Measurements from ENCODE around the gene EML3. TPM values are rescaled to one million over a fixed set of nuclear protein-coding genes. Genes with fewer than 3 reads are reported as not detected.

EML3 gene
- total RNA-seq, 1 donor from 2014 or later, result 7.3 TPM

DNA sequence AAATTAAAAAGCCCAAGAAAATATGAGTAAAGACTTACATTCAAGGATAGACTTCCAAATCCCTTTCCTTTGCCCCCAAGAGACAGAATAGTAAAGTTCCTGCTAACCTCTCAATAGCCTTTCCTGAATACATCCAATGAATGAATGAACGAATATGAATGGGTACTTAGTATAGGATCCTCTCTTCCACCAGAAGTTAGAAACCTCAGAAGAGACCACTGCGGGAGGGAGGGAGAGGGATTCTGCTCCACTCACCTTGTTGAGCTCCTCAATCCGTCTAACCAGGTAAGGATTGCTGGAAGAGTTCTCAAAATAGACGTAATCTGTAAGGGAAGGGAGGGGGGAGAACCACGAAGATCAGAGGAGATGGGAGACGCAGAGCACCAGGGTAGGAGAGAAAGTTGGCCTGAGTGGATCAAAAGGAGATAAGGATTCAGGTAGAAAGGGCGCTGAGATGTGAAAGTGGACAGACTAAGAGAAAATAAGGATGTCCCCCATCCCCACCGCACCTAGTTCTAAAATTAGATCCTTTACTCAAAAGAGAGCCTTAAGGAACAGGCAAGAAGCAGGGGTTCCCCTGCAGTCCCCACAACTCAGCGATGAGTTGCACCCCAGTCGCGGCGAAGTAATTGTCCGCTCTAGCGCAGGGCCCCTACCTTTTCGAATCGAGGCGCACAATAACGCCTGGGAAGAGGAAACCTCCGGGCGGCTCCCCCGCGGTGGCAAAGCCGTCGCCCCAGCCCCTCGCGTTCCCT, 12.0 kb downstream of the EML3 start:
- Histone ChIP-seq H3K27me3 (ENCODE audit: control insufficient read depth in 3 of 3, insufficient read depth in 3 of 3, low read length in 3 of 3) (no peaks in the 10 kb centered on the region), H3K9me3 (ENCODE audit: control insufficient read depth in 3 of 3, low read length in 3 of 3) (no peaks in the 10 kb centered on the region), H3K4me1 (ENCODE audit: control insufficient read depth in 3 of 3, insufficient read depth in 3 of 3, low read length in 3 of 3) (peaks cover 33 to 46% (median 35%) of the 10 kb centered on the region in 3 donors), H3K36me3 (ENCODE audit: control insufficient read depth in 3 of 3, insufficient read depth in 3 of 3, low read length in 3 of 3) (peaks cover 29 to 35% (median 32%) of the 10 kb centered on the region in 3 donors), H3K9ac (ENCODE audit: low read depth in 1 of 3, low read length in 3 of 3) (peak overlapping the region; percentile 86 to 94 (median 89)), H3K27ac (ENCODE audit: low read depth, low read length) (peak overlapping the region; percentile 88), H3K4me3 (ENCODE audit: low read length in 3 of 3) (peak overlapping the region; percentile 83 to 86 (median 85))

DNA sequence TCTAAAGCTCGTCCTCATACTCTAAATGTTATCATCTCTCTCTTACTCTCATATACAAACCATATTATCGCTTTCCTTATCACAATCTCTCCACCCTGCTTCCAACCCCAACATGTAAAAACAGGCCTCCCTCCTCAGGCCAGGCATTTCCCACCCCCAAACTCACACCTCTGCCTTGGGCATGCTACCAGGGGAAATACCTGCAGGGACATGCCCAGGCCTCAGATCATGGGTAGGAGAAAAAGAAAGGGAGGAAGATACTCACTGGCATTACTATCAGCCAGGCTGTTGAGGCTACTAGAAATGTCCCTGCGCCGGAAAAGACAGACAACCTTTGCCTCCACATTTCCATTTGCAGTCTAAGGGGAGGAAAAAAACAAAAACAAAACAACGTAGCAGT, 12.7 kb downstream of the EML3 start:
- Histone ChIP-seq H3K9ac (ENCODE audit: low read depth in 1 of 3, low read length in 3 of 3) (peak overlapping the region in 2 of 3 donors; percentile 62 to 94), H3K4me1 (ENCODE audit: control insufficient read depth in 3 of 3, insufficient read depth in 3 of 3, low read length in 3 of 3) (peaks cover 33 to 46% (median 35%) of the 10 kb centered on the region in 3 donors), H3K9me3 (ENCODE audit: control insufficient read depth in 3 of 3, low read length in 3 of 3) (no peaks in the 10 kb centered on the region), H3K27me3 (ENCODE audit: control insufficient read depth in 3 of 3, insufficient read depth in 3 of 3, low read length in 3 of 3) (no peaks in the 10 kb centered on the region), H3K27ac (ENCODE audit: low read depth, low read length) (peak overlapping the region; percentile 88), H3K4me3 (ENCODE audit: low read length in 3 of 3) (peak overlapping the region; percentile 49 to 86 (median 83)), H3K36me3 (ENCODE audit: control insufficient read depth in 3 of 3, insufficient read depth in 3 of 3, low read length in 3 of 3) (peaks cover 34 to 37% (median 36%) of the 10 kb centered on the region in 3 donors)

DNA sequence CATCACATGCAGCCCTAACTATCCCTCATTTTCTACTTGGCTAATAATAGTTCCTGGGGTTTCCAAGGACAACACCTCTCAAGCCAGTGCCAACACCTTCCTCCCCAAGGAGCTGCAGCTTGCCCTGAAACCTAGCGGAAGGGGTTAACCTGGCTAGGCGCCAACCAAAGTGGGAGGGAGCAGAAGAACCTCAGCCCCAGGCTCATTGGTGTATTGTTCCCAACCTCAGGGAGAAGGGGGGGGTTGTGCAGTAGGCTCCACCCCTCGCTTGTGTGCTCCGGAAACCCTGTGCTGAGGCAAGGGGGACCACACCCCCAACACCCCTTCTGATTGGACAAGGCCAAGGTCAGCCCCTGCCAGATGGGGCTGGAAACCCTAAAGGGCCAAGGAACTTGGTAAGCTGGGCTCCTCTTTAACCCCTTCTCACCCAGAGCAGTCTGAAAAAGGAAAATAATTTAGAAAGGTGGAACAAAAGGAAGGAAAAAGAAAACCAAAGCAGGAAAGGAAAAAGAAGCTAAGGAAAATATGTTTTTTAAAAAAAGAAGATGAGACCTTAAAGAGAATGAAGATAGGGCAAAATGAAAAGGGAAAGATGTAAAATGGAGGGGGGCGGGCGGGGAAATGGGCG, 13.4 kb downstream of the EML3 start:
- Histone ChIP-seq H3K27me3 (ENCODE audit: control insufficient read depth in 3 of 3, insufficient read depth in 3 of 3, low read length in 3 of 3) (no peaks in the 10 kb centered on the region), H3K4me1 (ENCODE audit: control insufficient read depth in 3 of 3, insufficient read depth in 3 of 3, low read length in 3 of 3) (peaks cover 33 to 46% (median 35%) of the 10 kb centered on the region in 3 donors), H3K36me3 (ENCODE audit: control insufficient read depth in 3 of 3, insufficient read depth in 3 of 3, low read length in 3 of 3) (peaks cover 39 to 43% (median 41%) of the 10 kb centered on the region in 3 donors), H3K27ac (ENCODE audit: low read depth, low read length) (peak overlapping the region; percentile 88), H3K9me3 (ENCODE audit: control insufficient read depth in 3 of 3, low read length in 3 of 3) (no peaks in the 10 kb centered on the region), H3K4me3 (ENCODE audit: low read length in 3 of 3) (peak overlapping the region in 2 of 3 donors; percentile 35 to 86), H3K9ac (ENCODE audit: low read depth in 1 of 3, low read length in 3 of 3) (peak overlapping the region in 2 of 3 donors; percentile 16 to 62)

DNA sequence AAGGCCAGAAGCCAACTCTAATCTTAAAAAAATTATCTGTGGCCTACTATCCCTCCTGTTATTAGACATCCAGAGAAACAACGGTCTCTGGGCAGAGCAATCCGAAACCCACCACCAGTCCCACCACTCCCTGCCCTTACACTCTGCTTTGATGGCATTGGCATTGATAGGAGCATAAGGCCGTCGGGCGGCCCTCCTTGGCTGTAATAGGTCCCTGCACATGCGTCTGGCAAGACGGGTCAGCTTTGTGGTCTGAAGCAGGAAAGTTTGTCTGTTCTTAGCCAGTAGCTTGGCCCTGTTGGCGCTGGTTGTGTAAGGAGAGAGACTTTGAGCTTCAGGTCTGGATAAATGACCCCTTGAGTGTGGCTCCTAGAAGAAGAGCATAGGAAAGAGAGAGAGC, 17.5 kb downstream of the EML3 start:
- Histone ChIP-seq H3K36me3 (ENCODE audit: control insufficient read depth in 3 of 3, insufficient read depth in 3 of 3, low read length in 3 of 3) (peaks cover 46 to 49% (median 48%) of the 10 kb centered on the region in 3 donors), H3K4me1 (ENCODE audit: control insufficient read depth in 3 of 3, insufficient read depth in 3 of 3, low read length in 3 of 3) (peaks cover 36 to 42% (median 42%) of the 10 kb centered on the region in 3 donors), H3K27me3 (ENCODE audit: control insufficient read depth in 3 of 3, insufficient read depth in 3 of 3, low read length in 3 of 3) (no peaks in the 10 kb centered on the region), H3K9ac (ENCODE audit: low read depth in 1 of 3, low read length in 3 of 3) (no peak overlapping the region), H3K27ac (ENCODE audit: low read depth, low read length) (no peak overlapping the region), H3K4me3 (ENCODE audit: low read length in 3 of 3) (no peak overlapping the region), H3K9me3 (ENCODE audit: control insufficient read depth in 3 of 3, low read length in 3 of 3) (no peaks in the 10 kb centered on the region)

DNA sequence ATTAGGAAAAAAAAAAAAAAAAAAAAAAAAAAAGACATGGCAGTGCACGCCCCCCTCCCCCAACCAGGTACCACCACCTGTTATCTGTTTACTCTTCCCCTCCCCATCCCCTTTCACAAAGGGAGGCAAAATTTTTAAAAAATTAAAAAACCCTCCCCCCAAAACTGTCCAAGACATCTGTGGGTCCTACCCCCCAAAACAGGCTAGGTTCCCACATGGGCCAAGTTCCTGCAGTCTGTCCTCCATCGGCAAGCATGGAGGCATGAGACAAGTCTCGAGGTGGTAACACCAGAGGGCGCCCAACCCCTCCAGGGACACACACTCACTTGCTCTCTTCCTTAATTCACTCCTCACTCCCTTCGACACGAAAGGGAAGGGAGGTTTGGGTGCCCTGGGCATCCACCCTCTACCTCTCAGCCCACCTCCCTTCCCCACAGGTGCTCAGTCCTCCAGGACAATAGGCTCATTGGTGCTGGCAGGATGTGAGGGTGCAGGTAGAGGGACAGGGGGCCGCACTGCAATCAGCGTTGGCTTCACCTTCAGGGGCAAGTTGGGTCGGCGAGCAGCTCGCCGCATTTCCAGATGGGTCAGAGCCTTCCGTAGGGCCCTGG, 19.0 kb downstream of the EML3 start:
- peaks cover 44 to 50% (median 44%) of the 10 kb centered on the region in 3 donors for H3K36me3 ChIP-seq (ENCODE audit: control insufficient read depth in 3 of 3, insufficient read depth in 3 of 3, low read length in 3 of 3)
- peak overlapping the region in 1 of 3 donors; percentile 83 for H3K9ac ChIP-seq (ENCODE audit: low read depth in 1 of 3, low read length in 3 of 3)

DNA sequence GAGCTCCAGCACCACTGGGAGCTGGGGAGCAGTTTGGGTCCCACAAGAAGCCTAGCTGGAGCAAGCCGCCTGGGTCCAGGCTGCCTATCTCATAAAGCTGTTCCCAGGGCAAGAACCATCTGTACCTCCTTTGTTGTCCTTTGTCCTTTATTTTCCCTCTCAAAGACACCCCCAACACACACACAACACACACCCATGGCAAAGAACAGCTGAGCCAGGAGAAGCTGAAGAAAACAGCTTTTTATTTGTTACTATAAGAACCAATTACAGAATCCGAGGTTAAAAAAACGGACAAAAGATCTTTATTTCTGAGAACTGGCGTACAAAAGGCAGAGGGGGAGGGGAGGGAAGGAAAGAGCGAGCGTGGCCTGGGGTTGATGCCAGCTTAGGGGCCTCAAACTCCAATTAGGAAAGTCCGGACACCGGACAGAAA, 19.6 kb downstream of the EML3 start:
- H3K4me1 ChIP-seq (ENCODE audit: control insufficient read depth in 3 of 3, insufficient read depth in 3 of 3, low read length in 3 of 3), result peaks cover 26 to 36% (median 28%) of the 10 kb centered on the region in 3 donors
- H3K27ac ChIP-seq (ENCODE audit: low read depth, low read length), result peak overlapping the region; percentile 95
- H3K4me3 ChIP-seq (ENCODE audit: low read length in 3 of 3), result no peak overlapping the region
- no peaks in the 10 kb centered on the region for H3K27me3 ChIP-seq (ENCODE audit: control insufficient read depth in 3 of 3, insufficient read depth in 3 of 3, low read length in 3 of 3)
- H3K36me3 ChIP-seq (ENCODE audit: control insufficient read depth in 3 of 3, insufficient read depth in 3 of 3, low read length in 3 of 3), result peaks cover 43 to 49% (median 47%) of the 10 kb centered on the region in 3 donors
- H3K9ac ChIP-seq (ENCODE audit: low read depth in 1 of 3, low read length in 3 of 3), result peak overlapping the region in 2 of 3 donors; percentile 83 to 90
- H3K9me3 ChIP-seq (ENCODE audit: control insufficient read depth in 3 of 3, low read length in 3 of 3), result no peaks in the 10 kb centered on the region

More for the DNA sequence above, 19.0 kb downstream of the EML3 start:
- Histone ChIP-seq H3K27me3 (ENCODE audit: control insufficient read depth in 3 of 3, insufficient read depth in 3 of 3, low read length in 3 of 3) (no peaks in the 10 kb centered on the region), H3K4me3 (ENCODE audit: low read length in 3 of 3) (no peak overlapping the region), H3K9me3 (ENCODE audit: control insufficient read depth in 3 of 3, low read length in 3 of 3) (no peaks in the 10 kb centered on the region), H3K4me1 (ENCODE audit: control insufficient read depth in 3 of 3, insufficient read depth in 3 of 3, low read length in 3 of 3) (peaks cover 26 to 36% (median 32%) of the 10 kb centered on the region in 3 donors), H3K27ac (ENCODE audit: low read depth, low read length) (no peak overlapping the region)

DNA sequence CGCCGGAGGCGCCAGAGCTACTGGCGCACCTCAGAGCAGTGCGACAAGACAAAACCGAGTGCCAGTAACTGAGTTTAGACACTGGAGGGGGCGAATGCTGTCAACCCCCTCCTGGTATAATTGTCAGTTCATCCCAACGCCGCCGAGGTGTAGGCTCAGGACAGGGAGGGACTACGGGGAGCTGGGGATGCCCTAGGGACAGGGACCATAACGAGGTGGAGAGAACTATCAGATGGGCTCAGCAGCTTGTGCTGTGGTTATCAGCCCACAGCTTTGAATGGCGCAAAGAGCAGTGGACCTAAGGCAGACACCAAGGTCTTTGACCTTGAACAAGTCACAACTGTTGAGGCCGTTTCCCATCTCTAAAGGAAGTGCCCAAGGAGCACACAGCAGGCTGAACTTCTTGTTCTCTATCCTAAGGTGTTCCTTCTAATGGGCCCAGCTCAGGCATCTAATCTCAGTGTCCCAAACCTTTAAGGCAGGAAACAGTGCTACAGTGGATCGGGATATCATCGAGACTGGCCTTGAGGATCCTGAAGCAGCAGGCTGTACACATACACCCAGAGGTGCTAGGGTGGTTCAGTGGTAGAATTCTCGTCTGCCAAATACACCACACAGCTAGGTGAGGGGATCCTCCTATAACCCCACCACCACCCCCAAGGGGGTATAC, 20.3 kb downstream of the EML3 start:
- Histone ChIP-seq H3K4me3 (ENCODE audit: low read length in 3 of 3) (peak overlapping the region; percentile 73 to 89 (median 77)), H3K9ac (ENCODE audit: low read depth in 1 of 3, low read length in 3 of 3) (peak overlapping the region; percentile 83 to 90 (median 90)), H3K27ac (ENCODE audit: low read depth, low read length) (peak overlapping the region; percentile 95), H3K36me3 (ENCODE audit: control insufficient read depth in 3 of 3, insufficient read depth in 3 of 3, low read length in 3 of 3) (peaks cover 40 to 48% (median 46%) of the 10 kb centered on the region in 3 donors), H3K9me3 (ENCODE audit: control insufficient read depth in 3 of 3, low read length in 3 of 3) (no peaks in the 10 kb centered on the region), H3K27me3 (ENCODE audit: control insufficient read depth in 3 of 3, insufficient read depth in 3 of 3, low read length in 3 of 3) (no peaks in the 10 kb centered on the region), H3K4me1 (ENCODE audit: control insufficient read depth in 3 of 3, insufficient read depth in 3 of 3, low read length in 3 of 3) (peaks cover 26 to 36% (median 26%) of the 10 kb centered on the region in 3 donors)

DNA sequence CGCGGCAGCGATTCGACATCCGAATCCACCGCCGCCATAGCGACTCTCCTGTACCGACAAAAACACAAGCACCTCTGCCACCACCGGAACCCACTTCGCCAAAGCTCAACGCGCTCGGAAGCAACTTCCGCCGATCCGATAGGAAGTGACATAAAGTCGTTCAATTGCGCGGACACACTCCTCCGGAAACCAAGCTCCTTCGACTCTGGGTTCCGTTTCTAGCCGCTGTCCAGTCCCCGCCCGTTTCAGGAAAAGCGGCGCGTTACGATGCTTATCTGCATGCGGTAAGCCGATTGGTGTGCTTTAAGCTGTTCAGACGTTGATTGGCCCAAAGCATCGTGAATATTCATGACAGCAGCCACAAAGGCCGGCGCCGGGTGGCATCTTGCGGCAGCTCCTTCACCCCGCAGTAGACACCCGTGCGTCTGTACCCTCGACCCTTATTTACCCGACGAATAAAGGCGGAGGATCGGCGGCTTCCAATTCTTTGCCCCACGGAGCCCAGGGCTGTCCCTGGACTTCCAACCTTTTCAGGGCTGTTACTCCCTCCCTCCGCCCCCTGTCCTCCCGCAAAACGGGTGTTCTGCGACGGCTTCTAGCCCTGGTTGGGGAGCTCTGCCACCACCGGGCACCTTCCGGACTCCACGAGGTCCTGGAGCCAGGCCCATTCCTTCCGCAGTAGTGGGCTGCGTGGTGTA, 21.0 kb downstream of the EML3 start, which contains the start of gene TUT1:
Gene TUT1, minus strand, starts transcription at position 76 of the 698 bp plus-strand sequence. Its CDS starts 38 bp downstream, at position 38.
- H3K9ac ChIP-seq (ENCODE audit: low read depth in 1 of 3, low read length in 3 of 3), result peak within 1 kb of the TSS; percentile 91 to 94 (median 93)
- H3K9me3 ChIP-seq (ENCODE audit: control insufficient read depth in 3 of 3, low read length in 3 of 3), result no peaks in the 10 kb centered on the region
- peak within 1 kb of the TSS; percentile 95 for H3K27ac ChIP-seq (ENCODE audit: low read depth, low read length)
- no peaks in the 10 kb centered on the region for H3K27me3 ChIP-seq (ENCODE audit: control insufficient read depth in 3 of 3, insufficient read depth in 3 of 3, low read length in 3 of 3)
- H3K36me3 ChIP-seq (ENCODE audit: control insufficient read depth in 3 of 3, insufficient read depth in 3 of 3, low read length in 3 of 3), result peaks cover 40 to 45% (median 42%) of the 10 kb centered on the region in 3 donors
- peaks cover 26 to 36% (median 26%) of the 10 kb centered on the region in 3 donors for H3K4me1 ChIP-seq (ENCODE audit: control insufficient read depth in 3 of 3, insufficient read depth in 3 of 3, low read length in 3 of 3)
- peak within 1 kb of the TSS; percentile 81 to 97 (median 89) for H3K4me3 ChIP-seq (ENCODE audit: low read length in 3 of 3)

Data from skeletal muscle tissue (tissue), 4 donors.